Measurements from ENCODE around the gene CACNG7.
"Not testable (repeated sequence)": the region's sequence is repeated elsewhere in the genome, so short reads cannot be mapped to it uniquely, and the experiment has no call there.

The CACNG7 gene

GRCh38 chr19:53945998-53946397 is 36.9 kb downstream of the CACNG7 start:
- TF ChIP-seq CTCF (conservative IDR thresholded peaks at IDR 0.05; ENCODE audit: low read depth, low read length) = no peak
- H3K4me2 ChIP-seq = no peak overlapping the region
- no peaks in the 10 kb centered on the region for H3K4me1 ChIP-seq (ENCODE audit: low read depth, poor library complexity, severe bottlenecking)
- H3K36me3 ChIP-seq (ENCODE audit: insufficient read depth) = no peaks in the 10 kb centered on the region
- H4K20me1 ChIP-seq (ENCODE audit: insufficient read depth) = no peaks in the 10 kb centered on the region
- no peaks in the 10 kb centered on the region for H3K79me2 ChIP-seq (ENCODE audit: insufficient read depth, low read depth)
- no peak overlapping the region for H3K4me3 ChIP-seq (IDR thresholded peaks at IDR 0.05; ENCODE audit: insufficient read depth, low read depth, low read length)
- H2AFZ ChIP-seq (ENCODE audit: low read depth) = no peak overlapping the region
- no peaks in the 10 kb centered on the region; the same call in 1 of the 2 replicates for H3K27me3 ChIP-seq (ENCODE audit: insufficient read depth, low read depth)
- H3K27ac ChIP-seq = no peak overlapping the region
- no peak overlapping the region for H3K9ac ChIP-seq

- no peak for TF ChIP-seq CTCF (conservative IDR thresholded peaks at IDR 0.05; ENCODE audit: low read depth, low read length)
- H3K79me2 ChIP-seq (ENCODE audit: insufficient read depth, low read depth) = no peaks in the 10 kb centered on the region
- no peaks in the 10 kb centered on the region for H3K36me3 ChIP-seq (ENCODE audit: insufficient read depth)
Observed at GRCh38 chr19:53947624-53948023, 38.5 kb downstream of the CACNG7 start.

GRCh38 chr19:53948611-53949010 is 39.5 kb downstream of the CACNG7 start:
- not testable (repeated sequence) for H3K4me1 ChIP-seq (ENCODE audit: low read depth, poor library complexity, severe bottlenecking); H3K27ac ChIP-seq; H3K9ac ChIP-seq; H4K20me1 ChIP-seq (ENCODE audit: insufficient read depth); H3K4me3 ChIP-seq (IDR thresholded peaks at IDR 0.05; ENCODE audit: insufficient read depth, low read depth, low read length); H3K4me2 ChIP-seq; H3K36me3 ChIP-seq (ENCODE audit: insufficient read depth); H3K27me3 ChIP-seq (ENCODE audit: insufficient read depth, low read depth); H3K79me2 ChIP-seq (ENCODE audit: insufficient read depth, low read depth); H2AFZ ChIP-seq (ENCODE audit: low read depth)

More at GRCh38 chr19:53947624-53948023, 38.5 kb downstream of the CACNG7 start:
- Histone ChIP-seq H3K4me3 (IDR thresholded peaks at IDR 0.05; ENCODE audit: insufficient read depth, low read depth, low read length) (no peak overlapping the region), H2AFZ (ENCODE audit: low read depth) (no peak overlapping the region), H3K4me1 (ENCODE audit: low read depth, poor library complexity, severe bottlenecking) (no peaks in the 10 kb centered on the region), H3K27ac (no peak overlapping the region), H3K4me2 (no peak overlapping the region), H3K27me3 (ENCODE audit: insufficient read depth, low read depth) (no peaks in the 10 kb centered on the region; the same call in 1 of the 2 replicates), H3K9ac (no peak overlapping the region), H4K20me1 (ENCODE audit: insufficient read depth) (no peaks in the 10 kb centered on the region)

GRCh38 chr19:53951436-53951835 is 42.4 kb downstream of the CACNG7 start:
- Histone ChIP-seq H4K20me1 (ENCODE audit: insufficient read depth) (no peaks in the 10 kb centered on the region), H3K27me3 (ENCODE audit: insufficient read depth, low read depth) (no peaks in the 10 kb centered on the region; the same call in 1 of the 2 replicates), H3K27ac (no peak overlapping the region), H3K9ac (no peak overlapping the region), H2AFZ (ENCODE audit: low read depth) (no peak overlapping the region), H3K4me3 (IDR thresholded peaks at IDR 0.05; ENCODE audit: insufficient read depth, low read depth, low read length) (no peak overlapping the region), H3K4me2 (no peak overlapping the region), H3K36me3 (ENCODE audit: insufficient read depth) (no peaks in the 10 kb centered on the region), H3K4me1 (ENCODE audit: low read depth, poor library complexity, severe bottlenecking) (no peaks in the 10 kb centered on the region), H3K79me2 (ENCODE audit: insufficient read depth, low read depth) (no peaks in the 10 kb centered on the region)
- TF ChIP-seq CTCF (conservative IDR thresholded peaks at IDR 0.05; ENCODE audit: low read depth, low read length) = no peak

- Histone ChIP-seq H3K36me3 (ENCODE audit: insufficient read depth) (no peaks in the 10 kb centered on the region), H3K27ac (no peak overlapping the region), H3K4me1 (ENCODE audit: low read depth, poor library complexity, severe bottlenecking) (no peaks in the 10 kb centered on the region), H3K27me3 (ENCODE audit: insufficient read depth, low read depth) (no peaks in the 10 kb centered on the region; the same call in 1 of the 2 replicates), H3K4me2 (no peak overlapping the region), H3K4me3 (IDR thresholded peaks at IDR 0.05; ENCODE audit: insufficient read depth, low read depth, low read length) (no peak overlapping the region), H3K9ac (no peak overlapping the region), H2AFZ (ENCODE audit: low read depth) (no peak overlapping the region), H4K20me1 (ENCODE audit: insufficient read depth) (no peaks in the 10 kb centered on the region), H3K79me2 (ENCODE audit: insufficient read depth, low read depth) (no peaks in the 10 kb centered on the region)
- TF ChIP-seq CTCF (conservative IDR thresholded peaks at IDR 0.05; ENCODE audit: low read depth, low read length) = no peak
Observed at GRCh38 chr19:53951947-53952346, 42.9 kb downstream of the CACNG7 start.

All from KMS-11 (cell line).